HG03097 (cell line): Measurements from ENCODE around the gene ENHO.
"Not testable (repeated sequence)": the region's sequence is repeated elsewhere in the genome, so short reads cannot be mapped to it uniquely, and the experiment has no call there.

Source experiments
- ATAC-seq: cut with Tn5 transposase; IDR thresholded peaks from one replicate; pipeline ENCODE4 v1.9.1; 2021; ENCODE audit not compliant: unreplicated experiment, low FRiP score

ENHO gene

GRCh38 chr9:34484678-34485077 lies 38.1 kb downstream of the ENHO start:
- no peak for ATAC-seq

- not testable (repeated sequence) for ATAC-seq
Observed at GRCh38 chr9:34482746-34483145, 40.0 kb downstream of the ENHO start.

GRCh38 chr9:34481620-34482019 lies 41.2 kb downstream of the ENHO start:
- not testable (repeated sequence) for ATAC-seq

GRCh38 chr9:34479431-34479866 lies 43.3 kb downstream of the ENHO start:
- no peak for ATAC-seq

GRCh38 chr9:34477541-34477940 lies 45.2 kb downstream of the ENHO start:
- ATAC-seq: no peak

GRCh38 chr9:34475097-34475496 lies 47.7 kb downstream of the ENHO start:
- no peak for ATAC-seq
